HG03460 (cell line): ENCODE data around the gene HLF.

Source experiments
- ATAC-seq: cut with Tn5 transposase; IDR thresholded peaks from one replicate; pipeline ENCODE4 v1.9.1; 2021; ENCODE audit not compliant: unreplicated experiment

HLF gene, protein sequence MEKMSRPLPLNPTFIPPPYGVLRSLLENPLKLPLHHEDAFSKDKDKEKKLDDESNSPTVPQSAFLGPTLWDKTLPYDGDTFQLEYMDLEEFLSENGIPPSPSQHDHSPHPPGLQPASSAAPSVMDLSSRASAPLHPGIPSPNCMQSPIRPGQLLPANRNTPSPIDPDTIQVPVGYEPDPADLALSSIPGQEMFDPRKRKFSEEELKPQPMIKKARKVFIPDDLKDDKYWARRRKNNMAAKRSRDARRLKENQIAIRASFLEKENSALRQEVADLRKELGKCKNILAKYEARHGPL

DNA sequence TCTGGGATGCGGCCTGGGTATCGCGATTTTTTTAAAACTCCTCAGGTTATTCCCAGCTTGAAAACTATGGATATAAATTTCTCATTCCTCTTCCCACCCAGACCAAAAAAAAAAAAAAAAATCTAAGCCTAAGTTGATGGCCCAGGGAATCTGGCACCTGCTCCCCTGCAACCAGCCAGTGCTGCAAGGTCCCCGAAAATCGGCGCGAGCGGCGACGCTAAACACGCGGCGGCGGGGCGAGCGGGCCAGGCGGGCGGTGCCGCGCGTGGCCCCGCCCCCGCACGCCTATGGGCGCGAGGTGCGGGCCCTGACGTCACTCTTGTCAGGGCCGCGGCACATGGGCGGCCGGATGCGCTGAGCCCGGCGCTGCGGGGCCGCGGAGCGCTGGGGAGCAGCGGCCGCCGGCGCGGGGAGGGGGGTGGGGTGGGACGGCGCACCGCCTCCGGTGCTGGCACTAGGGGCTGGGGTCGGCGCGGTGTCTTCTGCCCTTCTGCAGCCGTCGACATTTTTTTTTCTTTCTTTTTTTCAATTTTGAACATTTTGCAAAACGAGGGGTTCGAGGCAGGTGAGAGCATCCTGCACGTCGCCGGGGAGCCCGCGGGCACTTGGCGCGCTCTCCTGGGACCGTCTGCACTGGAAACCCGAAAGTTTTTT, at the start of gene HLF:
HLF (plus strand) TSS at position 316 of the 654 bp plus-strand sequence. CDS start 525 bp downstream, outside the sequence.
- peak; percentile 90 for ATAC-seq

DNA sequence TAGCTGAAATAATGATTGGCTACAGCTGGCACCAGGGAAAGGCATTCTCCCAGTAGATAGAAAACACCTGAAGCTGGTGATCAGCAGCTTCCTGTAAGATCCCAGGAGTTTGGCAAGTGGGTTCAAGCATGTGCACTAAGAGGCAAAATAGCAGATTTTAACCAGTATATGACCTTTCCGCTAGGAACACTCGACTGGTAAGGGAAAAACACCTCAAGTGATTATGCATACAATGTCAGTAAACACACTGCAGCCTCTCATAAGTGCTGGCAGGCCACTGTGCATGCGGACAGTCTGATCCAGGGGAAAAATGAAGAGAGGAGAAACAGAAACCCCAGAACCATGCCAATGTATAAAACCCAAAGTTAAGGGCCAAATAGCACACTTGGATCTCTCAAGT, 49.0 kb upstream of the HLF start:
- no peak for ATAC-seq

DNA sequence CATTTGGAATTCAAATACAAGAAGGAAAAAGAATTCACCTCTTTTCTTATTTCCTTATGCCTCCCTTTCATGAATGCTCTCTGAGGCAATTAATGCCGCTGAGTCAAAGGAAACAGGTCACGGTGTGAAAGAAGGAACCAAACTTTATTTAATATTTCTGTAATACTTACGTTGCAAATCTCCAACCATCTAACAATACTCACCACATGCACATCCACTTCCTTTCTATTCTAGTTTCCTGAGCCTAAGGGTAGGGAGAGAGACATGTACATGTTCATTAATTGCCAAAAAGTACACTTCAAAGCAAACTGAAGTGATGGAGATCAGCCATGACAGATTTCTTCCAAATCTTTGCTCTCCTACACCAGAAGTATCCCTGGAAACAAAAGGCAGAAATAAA, 47.9 kb upstream of the HLF start:
- no peak for ATAC-seq

DNA sequence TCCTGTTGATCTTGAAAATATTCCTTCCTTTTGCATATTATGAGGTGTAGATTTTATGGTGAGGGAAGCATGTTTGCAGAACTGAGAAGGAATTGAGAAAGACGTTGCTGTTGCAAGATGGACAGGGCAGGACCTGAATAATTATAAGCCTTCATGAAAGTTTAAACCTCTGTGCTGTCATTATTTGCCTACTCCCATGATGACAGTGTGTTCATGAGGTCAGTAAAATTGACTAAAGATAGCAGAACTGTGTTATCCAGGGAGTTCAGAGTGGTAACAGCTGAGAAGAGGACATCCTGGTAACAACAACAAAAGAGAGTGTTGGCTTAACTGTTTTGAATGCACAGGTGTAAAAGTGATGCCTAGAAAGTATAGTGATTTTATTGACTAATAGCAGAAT, 45.3 kb upstream of the HLF start:
- no peak for ATAC-seq

DNA sequence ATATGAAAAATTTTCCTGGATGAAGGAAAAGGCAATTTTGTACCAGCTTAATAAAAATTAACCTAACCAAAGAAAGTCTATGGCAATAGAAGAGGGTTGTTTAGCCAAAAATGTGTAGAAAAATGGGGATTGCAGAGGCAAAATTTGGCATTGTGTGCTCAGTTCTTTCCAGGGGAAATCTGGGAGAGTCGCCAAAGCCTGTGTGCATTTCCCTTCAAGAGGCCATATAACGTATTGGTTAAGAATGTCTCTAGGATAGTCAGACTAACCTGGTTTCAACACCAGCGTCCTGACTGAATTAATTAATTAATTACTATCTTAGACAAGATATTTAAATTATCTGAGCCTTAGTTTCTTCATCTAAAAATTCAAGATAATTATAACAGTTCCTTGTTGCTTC, 44.8 kb upstream of the HLF start:
- no peak for ATAC-seq

DNA sequence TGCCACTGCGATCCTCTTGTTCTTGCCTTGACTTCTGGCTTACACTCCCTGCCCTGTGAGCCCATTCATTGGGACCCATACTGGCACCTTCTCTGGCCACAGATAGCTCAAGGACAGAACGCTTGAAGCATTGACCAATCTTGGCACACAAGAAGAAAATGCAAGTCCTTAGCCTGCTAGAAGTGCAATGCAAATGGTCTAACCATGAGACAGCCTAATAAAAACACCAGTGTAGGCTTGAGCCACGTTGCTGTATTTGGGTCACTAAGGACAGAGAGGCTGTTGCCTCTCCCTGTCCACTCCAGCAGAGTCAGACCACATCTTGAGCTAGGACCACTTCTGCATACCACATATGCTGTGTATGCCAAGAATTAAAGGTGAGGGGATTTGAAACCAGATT, 41.2 kb upstream of the HLF start:
- no peak for ATAC-seq

DNA sequence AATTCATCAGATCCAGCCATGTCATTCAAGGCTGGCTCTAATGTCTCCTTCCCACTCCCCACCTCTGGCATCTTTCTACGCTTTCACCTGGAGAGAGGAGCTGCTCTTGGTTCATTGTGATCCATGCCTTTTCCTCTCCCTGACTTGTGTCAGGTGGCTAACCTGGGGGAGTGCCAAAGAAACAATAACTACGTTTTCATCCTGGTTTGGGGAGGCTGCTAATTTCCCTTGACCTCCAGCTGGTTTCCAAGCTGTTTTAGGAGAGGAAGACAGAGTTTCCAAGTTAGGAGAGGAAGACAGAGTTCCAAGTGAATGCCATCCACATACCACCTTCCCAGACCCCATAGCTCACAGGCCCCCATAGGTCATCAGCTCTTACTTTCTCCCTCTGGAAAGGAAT, 40.0 kb upstream of the HLF start:
- no peak for ATAC-seq

DNA sequence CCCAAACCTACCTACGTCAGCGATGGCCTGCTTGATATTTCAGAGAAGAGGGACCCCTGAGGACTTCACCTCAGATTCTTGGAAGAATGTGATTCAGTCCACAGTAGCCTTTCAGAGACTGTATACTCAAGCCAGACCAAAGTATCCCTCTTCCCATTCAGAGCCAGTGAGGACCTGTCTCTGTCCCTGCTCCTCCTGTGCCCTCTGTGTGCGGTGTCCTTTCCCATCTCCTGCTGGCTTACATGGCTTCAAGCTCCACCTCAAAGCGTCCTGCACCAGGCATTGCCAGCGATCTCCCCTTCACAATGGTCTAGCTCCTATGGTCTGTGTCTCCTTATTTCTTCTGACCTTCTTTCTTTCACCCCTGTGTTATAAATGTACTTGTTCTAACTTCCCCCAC, 39.5 kb upstream of the HLF start:
- no peak for ATAC-seq

DNA sequence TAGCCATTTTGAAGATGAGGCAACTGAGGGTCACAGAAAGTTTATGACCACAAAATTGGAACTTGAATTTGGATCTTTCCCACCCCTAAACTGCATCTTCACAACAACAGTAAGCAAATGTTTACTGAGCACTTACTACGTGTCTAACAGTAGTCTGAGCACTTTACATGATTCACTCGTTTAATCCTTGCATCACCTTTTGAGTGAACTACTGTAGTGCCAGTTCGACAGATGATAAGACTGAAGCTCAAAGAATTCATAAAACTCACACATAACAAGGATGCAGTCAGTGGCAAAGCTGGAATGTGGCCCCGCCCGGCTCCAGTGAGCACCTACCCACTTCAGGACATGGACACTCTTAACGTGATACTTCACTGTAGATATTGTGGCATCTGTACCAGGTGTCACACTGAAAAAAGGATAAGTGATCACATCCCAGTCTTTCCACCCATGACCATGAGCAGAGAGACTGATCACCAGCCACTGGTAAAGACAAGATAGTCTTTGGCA, 36.0 kb upstream of the HLF start:
- ATAC-seq, result no peak

DNA sequence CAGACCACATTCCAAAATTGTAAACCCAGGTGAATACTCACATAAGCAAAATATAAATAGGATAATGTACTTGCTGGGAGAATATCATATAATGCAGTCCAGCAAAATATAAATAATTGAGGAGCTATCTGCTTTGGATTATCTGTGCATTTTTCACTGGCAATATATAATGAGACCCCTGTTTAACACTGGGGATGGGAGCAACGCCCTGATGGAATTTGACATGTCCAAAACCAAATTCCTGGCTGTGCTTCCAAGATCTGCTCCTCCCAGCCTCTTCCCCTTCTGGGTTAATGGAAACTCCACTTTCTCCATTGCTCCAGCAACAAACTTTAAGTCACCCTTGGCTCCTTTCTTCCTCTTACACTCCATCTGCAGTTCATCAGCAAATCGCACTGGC, 35.5 kb upstream of the HLF start:
- no peak for ATAC-seq

DNA sequence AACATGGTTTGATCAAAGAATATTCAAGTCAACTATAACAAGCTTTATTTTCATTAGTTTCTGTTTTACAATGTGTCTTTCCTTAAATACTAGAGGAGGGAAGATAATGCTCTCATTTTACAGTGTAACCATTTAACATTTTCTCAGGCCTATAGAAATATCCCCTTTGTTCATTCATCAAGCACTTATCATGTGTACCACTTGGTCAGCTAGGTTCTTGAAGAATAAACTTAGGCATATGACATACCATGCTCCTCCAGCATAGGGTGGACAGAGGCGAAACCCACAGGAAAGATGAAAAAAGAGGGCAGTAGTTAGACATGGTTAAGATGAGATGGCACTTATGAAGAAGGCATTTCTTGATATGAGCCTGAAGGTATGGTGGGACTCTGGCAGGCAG, 34.0 kb upstream of the HLF start:
- ATAC-seq, result no peak

DNA sequence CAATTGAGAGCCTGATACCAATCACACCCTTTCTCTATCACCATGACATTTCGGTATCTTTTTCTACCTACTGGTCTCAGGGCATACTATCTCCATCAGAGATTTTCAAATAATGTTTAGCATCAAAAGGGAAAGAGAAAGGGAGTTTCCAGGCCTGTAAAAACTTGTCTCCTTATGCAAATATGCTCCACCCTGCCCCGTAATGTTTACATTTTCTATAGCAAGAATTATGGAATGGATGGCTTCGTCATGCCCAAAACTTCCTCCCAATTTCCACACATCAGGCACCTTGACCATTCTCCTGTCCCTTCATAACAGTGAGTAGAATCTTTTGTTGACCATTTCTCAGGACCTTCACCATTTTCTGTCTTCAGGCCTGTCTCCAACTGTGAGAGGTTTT, 30.9 kb upstream of the HLF start:
- no peak for ATAC-seq

DNA sequence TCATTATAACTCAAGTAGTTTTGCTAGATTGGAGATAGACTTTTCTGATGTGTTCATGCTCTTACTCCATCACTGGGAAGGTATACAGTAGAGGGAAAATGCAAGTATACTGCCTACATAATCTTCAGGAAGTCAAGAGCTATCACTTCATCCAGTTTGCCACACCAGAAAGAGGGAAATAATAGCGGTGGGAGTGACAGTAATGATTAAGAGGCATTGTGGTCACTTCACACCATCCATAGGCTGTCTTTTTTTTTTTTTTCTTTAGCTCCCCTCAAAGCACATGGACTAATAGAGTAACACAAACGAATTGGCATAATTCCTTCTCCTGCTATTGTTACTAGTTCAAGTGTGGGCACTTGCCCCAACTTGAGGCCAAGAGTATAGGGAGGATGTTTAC, 28.4 kb upstream of the HLF start:
- ATAC-seq, result no peak

DNA sequence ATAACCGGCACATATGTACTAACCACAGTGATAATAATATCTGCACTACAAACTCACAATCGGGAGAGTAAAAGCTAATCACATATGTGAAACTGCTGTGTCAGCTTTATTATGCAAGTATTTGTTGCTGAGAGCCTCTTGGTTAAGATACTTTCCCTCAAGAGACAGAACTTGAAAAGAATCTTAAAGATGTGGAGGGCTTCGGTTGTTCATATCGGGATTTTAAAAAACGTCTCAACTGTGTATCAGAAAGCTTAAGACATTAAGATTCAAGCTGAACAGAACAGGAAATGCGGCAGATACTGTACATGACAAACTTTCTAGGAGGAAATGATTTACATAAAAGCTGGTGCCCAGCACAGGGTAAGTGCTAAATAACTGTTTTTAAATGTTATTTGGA, 27.5 kb upstream of the HLF start:
- ATAC-seq, result no peak

DNA sequence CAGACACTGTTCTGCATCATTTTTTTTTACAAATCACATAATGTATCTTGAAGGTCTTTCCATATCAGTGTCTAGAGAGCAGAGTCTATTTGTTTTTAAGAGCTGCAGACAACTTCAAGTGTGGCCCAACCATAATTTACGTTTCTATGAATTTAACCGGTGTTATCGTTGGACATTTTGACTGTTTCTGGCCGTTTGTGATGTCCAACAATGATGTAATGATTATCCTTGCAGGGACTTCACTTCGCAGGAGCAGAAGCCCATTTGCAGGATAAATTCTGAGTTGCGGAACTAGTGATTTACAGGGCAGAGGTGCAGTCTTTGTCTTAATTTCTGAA, 26.9 kb upstream of the HLF start:
- ATAC-seq, result no peak

DNA sequence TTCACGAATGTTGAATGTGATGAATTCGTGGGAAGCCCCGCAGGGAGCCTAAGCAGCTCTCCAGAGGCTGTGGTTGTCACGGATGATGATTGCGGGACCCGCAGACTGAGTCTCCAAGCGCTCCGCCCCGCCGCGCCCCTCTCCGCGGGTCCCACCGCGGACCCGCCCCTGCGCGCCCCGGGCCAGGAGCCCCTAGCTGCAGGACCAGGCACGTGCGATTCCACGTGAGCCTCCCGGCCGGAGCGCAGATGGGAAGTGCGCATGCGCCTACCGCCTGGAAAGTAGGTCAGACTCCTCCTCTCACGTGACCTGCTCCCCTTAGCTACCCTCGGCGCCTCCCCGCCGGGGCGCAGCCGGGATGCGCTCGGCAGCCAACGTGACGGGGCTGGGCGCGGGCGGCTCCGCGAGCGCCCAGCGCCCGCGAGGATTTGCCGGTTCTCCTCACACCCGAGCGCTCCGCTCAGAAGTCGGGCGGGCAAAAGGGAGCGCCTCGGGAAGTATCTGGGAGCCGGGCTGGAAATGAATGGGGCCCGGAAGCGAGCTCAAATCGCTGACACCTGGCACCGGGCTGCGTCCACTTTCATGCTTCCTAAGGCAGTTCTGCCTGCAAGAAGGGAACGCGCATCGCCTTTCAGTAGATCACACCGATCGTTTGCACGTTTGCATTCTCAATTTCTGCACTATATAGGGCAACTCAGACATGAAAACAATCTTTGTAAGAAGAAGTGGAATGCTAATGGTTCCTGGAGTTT, 26.4 kb upstream of the HLF start:
- ATAC-seq, result peak; percentile 92

DNA sequence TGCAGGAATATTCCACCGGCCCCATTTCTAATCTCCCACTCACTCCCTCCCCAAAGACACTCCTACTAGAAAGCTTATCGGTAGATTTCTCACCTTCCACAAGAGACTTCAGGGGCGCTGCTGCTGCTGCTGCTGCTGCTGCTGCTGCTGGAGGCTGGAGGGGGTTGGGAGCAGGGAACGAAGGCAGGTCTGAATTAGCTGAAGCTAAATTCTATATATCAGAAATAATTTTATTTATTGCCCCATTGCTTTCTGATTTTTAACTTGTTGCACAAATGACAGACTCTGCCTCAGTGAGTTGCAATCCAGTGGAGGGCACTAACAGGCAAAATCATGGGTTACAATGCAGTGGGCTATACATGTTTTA, 25.8 kb upstream of the HLF start:
- peak; percentile 29 for ATAC-seq

DNA sequence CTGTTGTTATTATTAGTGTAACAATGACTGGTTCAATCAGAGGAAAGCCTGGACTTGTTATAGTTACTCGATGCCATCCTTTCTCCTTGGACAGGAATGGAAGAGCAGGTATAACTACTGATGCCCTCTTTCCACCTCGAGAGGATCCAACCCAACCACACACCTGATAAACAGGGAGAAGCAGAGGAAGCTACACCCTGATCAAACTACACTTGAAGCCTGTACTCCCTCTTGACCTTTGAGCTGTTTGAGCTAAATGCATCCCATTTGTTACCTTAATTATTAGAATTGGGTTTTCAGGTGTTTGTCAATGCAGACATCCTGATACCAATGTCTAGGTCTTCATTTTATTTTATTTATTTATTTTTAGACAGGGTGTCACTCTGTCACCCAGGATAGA, 23.7 kb upstream of the HLF start:
- no peak for ATAC-seq

DNA sequence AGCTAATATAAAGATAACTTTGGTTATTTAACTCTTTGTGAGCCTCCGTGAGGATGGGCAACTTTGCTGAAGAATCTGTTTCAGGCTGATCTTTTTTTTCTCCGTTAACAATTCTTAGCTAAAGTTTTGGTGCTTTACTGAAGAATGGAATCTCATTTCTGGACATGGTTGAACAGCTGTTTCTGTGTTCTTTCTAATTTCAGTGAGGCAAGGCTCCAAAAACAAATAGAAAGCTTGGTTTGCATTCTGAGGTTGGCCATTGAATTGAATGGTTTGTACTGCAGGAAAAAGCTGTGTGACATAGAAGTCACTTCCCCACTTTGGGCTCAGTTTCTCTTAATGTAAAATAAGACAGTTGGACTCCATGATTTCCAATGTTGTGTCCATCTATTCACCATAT, 22.3 kb upstream of the HLF start:
- ATAC-seq, result no peak

DNA sequence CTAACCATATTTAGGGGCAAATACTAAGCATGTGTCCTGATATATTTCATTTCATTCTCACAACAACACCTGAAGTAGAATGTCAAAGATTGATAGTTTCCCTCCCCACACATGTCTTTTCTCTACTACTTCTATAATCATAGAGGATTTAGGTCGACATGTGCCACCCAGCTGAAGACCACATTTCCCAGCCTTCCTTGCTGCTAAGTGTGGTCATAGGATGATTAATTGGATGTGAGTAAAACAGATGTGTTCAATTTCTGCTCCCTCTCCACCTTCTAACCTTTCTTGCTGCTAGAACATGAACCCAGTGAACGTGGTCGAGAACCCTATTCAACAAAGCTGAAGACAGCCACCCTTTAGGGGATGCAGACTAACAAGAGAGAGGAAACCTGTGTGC, 18.8 kb upstream of the HLF start:
- ATAC-seq, result no peak

DNA sequence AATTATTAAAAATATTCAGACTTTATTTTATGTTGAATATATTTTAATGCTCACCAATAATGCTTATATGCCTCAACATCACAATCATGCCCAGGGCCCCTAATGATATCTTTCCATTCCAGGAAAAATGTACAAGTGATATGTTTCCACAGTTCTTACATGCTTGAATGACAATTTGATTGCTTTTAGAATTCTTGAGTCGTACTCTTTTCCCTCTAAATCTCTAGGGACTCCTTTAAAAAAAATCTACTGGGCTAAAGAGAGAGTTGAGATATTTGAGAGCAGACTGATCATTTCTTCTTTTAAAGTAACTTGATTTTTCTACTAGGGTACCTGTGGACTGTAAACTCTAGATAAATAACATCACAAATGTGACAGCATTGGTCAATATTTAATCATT, 18.2 kb upstream of the HLF start:
- no peak for ATAC-seq

DNA sequence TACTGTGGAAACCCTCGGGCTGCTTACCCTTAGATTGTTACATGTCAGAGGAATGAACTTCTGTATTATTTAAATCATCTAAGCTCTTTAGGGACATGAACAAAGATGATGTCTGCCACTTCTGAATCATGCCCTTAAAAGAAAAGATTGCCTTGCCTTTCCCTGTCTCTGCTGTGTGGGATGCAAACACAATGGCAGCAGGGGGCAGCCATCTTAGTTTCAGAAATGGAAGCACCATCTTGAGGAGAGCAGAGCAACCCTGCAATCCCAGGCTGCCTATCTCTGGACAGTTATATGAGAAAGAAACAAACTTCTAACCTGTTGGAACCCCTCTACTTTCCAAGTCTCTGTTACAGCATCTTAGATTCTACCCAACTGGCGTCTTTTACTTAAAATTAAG, 16.7 kb upstream of the HLF start:
- no peak for ATAC-seq
